Endothelial cell (in vitro differentiated cells): Measurements from ENCODE around the gene CREG1. TPM values are rescaled to one million over a fixed set of nuclear protein-coding genes. Genes with fewer than 3 reads are reported as not detected.

Experiments used
- DNase-seq: peaks from one replicate; pipeline ENCODE4 v3.0.0; 2021; ENCODE audit warnings: low spot score
- H3K27ac Mint-ChIP-seq: one replicate; pipeline ENCODE4 v1.8.0; 2021; ENCODE audit warnings: mixed read lengths, inconsistent platforms; ENCODE audit not compliant: unreplicated experiment
- H3K27me3 Mint-ChIP-seq: one replicate; pipeline ENCODE4 v1.8.0; 2021; ENCODE audit warnings: mild to moderate bottlenecking, moderate library complexity, mixed read lengths, inconsistent platforms; ENCODE audit not compliant: unreplicated experiment
- H3K36me3 Mint-ChIP-seq: one replicate; pipeline ENCODE4 v1.8.0; 2021; ENCODE audit warnings: mild to moderate bottlenecking, low read depth, mixed read lengths, inconsistent platforms; ENCODE audit not compliant: unreplicated experiment
- H3K4me1 Mint-ChIP-seq: one replicate; pipeline ENCODE4 v1.8.0; 2021; ENCODE audit warnings: mild to moderate bottlenecking, mixed read lengths, inconsistent platforms; ENCODE audit not compliant: unreplicated experiment
- H3K4me3 Mint-ChIP-seq: one replicate; pipeline ENCODE4 v1.8.0; 2021; ENCODE audit warnings: mild to moderate bottlenecking, mixed read lengths, inconsistent platforms; ENCODE audit not compliant: unreplicated experiment
- H3K9me3 Mint-ChIP-seq: one replicate; pipeline ENCODE4 v1.8.0; 2021; ENCODE audit warnings: mixed read lengths, inconsistent platforms; ENCODE audit not compliant: unreplicated experiment
- total RNA-seq: library from RNA; stranded (reverse); fragmentation: NEBNext Ultra II Directional; extraction: Animal tissue kit (Norgen Biotek cat#: 25700); gene quantifications from one replicate; pipeline ENCODE4 v1.2.1, GENCODE V29; 2021; ENCODE audit not compliant: unreplicated experiment
- TF ChIP-seq, protein P1 (sequence below): fragments of 200-600 bp; sonication (generic); IDR thresholded peaks from one replicate; pipeline ENCODE4 v1.5.0; 2021; ENCODE audit warnings: antibody characterized with exemption; ENCODE audit not compliant: unreplicated experiment

Gene CREG1
- total RNA-seq, 1 donor from 2014 or later = 22.2 TPM

- TF ChIP-seq, protein P1, sequence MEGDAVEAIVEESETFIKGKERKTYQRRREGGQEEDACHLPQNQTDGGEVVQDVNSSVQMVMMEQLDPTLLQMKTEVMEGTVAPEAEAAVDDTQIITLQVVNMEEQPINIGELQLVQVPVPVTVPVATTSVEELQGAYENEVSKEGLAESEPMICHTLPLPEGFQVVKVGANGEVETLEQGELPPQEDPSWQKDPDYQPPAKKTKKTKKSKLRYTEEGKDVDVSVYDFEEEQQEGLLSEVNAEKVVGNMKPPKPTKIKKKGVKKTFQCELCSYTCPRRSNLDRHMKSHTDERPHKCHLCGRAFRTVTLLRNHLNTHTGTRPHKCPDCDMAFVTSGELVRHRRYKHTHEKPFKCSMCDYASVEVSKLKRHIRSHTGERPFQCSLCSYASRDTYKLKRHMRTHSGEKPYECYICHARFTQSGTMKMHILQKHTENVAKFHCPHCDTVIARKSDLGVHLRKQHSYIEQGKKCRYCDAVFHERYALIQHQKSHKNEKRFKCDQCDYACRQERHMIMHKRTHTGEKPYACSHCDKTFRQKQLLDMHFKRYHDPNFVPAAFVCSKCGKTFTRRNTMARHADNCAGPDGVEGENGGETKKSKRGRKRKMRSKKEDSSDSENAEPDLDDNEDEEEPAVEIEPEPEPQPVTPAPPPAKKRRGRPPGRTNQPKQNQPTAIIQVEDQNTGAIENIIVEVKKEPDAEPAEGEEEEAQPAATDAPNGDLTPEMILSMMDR = no peak
- H3K27ac Mint-ChIP-seq = no peak overlapping the region
- peaks cover 9% of the 10 kb centered on the region for H3K4me1 Mint-ChIP-seq
- peaks cover 9% of the 10 kb centered on the region for H3K27me3 Mint-ChIP-seq
- H3K36me3 Mint-ChIP-seq = no peaks in the 10 kb centered on the region
- DNase-seq = no peak
- H3K4me3 Mint-ChIP-seq = no peak overlapping the region
- H3K9me3 Mint-ChIP-seq = no peaks in the 10 kb centered on the region
These were observed 61.7 kb downstream of the CREG1 start for GRCh38 chr1:167491586-167492461.

Other genes with a start within 250 kb of the CREG1 start
- gene CD247, start 35.2 kb downstream of the CREG1 start, total RNA-seq = not detected
- 39.5 TPM for gene RCSD1, start 76.5 kb upstream of the CREG1 start, total RNA-seq
- 441 TPM for gene MPZL1, start 168.2 kb upstream of the CREG1 start, total RNA-seq